HFFc6 (cell line): ENCODE measurements around the gene EIF3M. TPM values are rescaled to one million over a fixed set of nuclear protein-coding genes. Genes with fewer than 3 reads are reported as not detected.

Experiments used
- DNase-seq: peaks from one replicate; pipeline ENCODE4 v3.0.0-alpha.2; 2018
- H3K27ac Mint-ChIP-seq: 2 replicates; pipeline ENCODE4 v1.8.0; 2020; ENCODE audit warnings: mild to moderate bottlenecking, mixed read lengths
- H3K27me3 Mint-ChIP-seq: 2 replicates; pipeline ENCODE4 v1.8.0; 2021; ENCODE audit warnings: mild to moderate bottlenecking, moderate library complexity, mixed read lengths; ENCODE audit not compliant: insufficient read depth
- H3K36me3 Mint-ChIP-seq: 2 replicates; pipeline ENCODE4 v1.8.0; 2021; ENCODE audit warnings: low read depth, mixed read lengths
- H3K4me1 Mint-ChIP-seq: 2 replicates; pipeline ENCODE4 v1.8.0; 2020; ENCODE audit warnings: low read depth, mixed read lengths
- H3K4me3 Mint-ChIP-seq: 2 replicates; pipeline ENCODE4 v1.8.0; 2020; ENCODE audit warnings: mild to moderate bottlenecking, moderate library complexity, mixed read lengths
- H3K9me3 Mint-ChIP-seq: 2 replicates; pipeline ENCODE4 v1.8.0; 2020; ENCODE audit warnings: mild to moderate bottlenecking, mixed read lengths
- CTCF ChIP-seq: fragments of 200-600 bp; sonication (generic); IDR thresholded peaks from 2 replicates; pipeline ENCODE4 v1.5.0; 2021; ENCODE audit warnings: antibody characterized with exemption, mild to moderate bottlenecking
- total RNA-seq, 6 experiments: library from RNA; stranded (reverse); fragmentation: NEBNext Ultra II Directional; extraction: Animal tissue kit (Norgen Biotek cat#: 25700); gene quantifications; 2 replicates in 1 of 6; 3 replicates in 5 of 6; pipeline ENCODE4 v1.2.3, GENCODE V29; 2021

The EIF3M gene
- total RNA-seq, 6 experiments from 2014 or later = 250 to 290 (median 271) TPM

DNA sequence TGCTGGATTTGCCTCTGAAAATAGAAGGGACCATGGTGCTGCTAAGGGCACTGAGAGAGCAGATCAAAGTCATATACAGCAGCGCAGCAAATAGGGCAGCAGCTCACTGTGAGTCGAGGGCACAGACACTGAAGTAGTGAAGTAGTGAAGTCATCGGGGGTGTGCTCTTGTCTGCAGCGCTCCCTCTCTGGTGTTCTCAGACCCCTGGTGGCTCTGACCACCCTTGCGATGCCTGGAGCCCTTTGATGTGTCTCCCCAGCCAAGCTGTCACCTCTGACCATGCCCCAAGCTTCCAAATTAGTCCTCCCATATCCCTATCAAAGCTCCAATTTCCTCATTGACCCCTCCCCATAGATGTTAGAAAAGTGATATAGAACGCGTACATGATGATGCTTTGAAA, 27.7 kb upstream of the EIF3M start:
- no peak overlapping the region for H3K4me3 Mint-ChIP-seq
- H3K36me3 Mint-ChIP-seq = no peaks in the 10 kb centered on the region
- DNase-seq = no peak
- H3K4me1 Mint-ChIP-seq = no peaks in the 10 kb centered on the region
- no peak overlapping the region for H3K27ac Mint-ChIP-seq
- H3K27me3 Mint-ChIP-seq = peaks cover 7% of the 10 kb centered on the region
- TF ChIP-seq CTCF = no peak
- no peaks in the 10 kb centered on the region for H3K9me3 Mint-ChIP-seq

DNA sequence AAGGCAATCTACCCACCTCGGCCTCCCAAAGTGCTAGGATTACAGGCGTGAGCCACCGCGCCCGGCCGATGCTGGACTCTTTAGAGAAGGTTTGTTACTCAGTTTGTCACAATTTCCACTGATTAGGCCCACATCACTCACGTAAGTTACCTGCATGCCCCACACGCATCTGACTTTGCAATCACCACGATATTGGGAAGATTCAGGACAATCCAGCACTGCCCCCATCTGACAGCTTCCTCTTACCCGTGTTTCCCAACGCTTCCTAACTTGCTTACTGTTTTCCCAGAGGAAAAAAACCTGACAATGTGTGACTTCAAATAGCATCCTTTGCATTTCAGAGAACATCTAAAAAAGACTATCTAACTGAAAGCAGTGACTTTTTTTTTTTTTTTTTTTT, 21.8 kb upstream of the EIF3M start:
- no peaks in the 10 kb centered on the region for H3K36me3 Mint-ChIP-seq
- TF ChIP-seq CTCF = no peak
- no peaks in the 10 kb centered on the region for H3K9me3 Mint-ChIP-seq
- H3K4me3 Mint-ChIP-seq = no peak overlapping the region
- H3K27me3 Mint-ChIP-seq = peaks cover 9% of the 10 kb centered on the region
- no peak overlapping the region for H3K27ac Mint-ChIP-seq
- H3K4me1 Mint-ChIP-seq = no peaks in the 10 kb centered on the region; the same call in 1 of the 2 replicates
- DNase-seq = no peak

DNA sequence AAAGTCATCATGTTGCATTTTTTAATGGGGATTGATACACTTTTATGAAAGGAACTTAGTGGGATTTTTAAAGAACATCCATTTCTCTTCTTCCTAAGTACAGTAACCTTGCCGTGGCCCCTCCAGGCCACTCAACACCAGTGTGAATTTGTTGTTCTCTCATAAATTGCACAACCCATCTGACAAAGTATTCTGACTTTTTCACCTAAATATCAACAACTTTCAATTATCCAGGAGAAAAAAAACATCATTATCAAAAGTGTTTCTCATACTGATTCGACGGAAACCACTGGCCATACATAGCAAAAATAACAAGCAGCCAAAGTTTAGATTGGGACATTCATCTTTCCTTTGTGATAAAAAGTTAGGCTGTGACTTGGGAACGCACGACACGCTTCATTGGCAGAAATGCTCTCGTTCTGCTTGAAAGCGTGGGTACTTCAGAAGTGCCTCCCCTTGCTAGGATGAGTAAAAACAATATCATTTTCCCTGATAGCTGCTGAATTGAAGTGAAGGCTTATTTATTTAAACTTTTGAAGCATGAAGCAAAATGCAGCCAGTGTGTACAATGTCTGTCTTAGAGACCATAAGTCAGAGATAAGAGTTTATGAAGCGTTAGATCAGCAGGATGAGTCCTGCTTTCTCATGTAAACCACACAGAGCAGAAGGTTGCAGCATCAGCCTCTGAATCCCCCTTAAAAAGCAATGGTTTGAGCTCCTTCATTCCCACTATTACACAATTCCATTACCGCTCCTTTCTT, 20.6 kb upstream of the EIF3M start:
- H3K4me3 Mint-ChIP-seq = no peak overlapping the region
- H3K27ac Mint-ChIP-seq = no peak overlapping the region
- no peaks in the 10 kb centered on the region for H3K36me3 Mint-ChIP-seq
- H3K9me3 Mint-ChIP-seq = no peaks in the 10 kb centered on the region
- peaks cover 9% of the 10 kb centered on the region for H3K27me3 Mint-ChIP-seq
- H3K4me1 Mint-ChIP-seq = no peaks in the 10 kb centered on the region; the same call in 1 of the 2 replicates
- TF ChIP-seq CTCF = no peak
- no peak for DNase-seq

DNA sequence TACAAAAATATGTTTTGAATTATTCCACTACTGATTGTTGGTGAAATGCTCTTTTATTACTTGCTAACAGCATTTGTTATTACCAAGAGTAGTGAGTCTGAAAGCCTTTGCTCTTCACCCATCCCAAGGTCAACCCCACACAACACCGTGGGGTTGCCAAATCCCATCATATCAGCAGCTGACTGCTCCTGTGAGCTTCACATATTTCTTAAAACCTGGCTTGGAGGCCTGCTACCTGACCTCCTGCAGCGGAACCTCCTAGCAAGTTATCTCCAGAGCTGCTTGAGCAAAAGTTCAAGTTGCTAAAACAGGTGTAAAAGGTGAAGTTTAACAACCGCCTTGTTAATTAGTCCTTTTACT, 20.1 kb upstream of the EIF3M start:
- Mint-ChIP-seq H3K4me1 (no peaks in the 10 kb centered on the region; the same call in 1 of the 2 replicates), H3K36me3 (no peaks in the 10 kb centered on the region), H3K27me3 (peaks cover 9% of the 10 kb centered on the region), H3K9me3 (no peaks in the 10 kb centered on the region), H3K4me3 (no peak overlapping the region), H3K27ac (no peak overlapping the region)
- no peak for DNase-seq
- no peak for TF ChIP-seq CTCF

DNA sequence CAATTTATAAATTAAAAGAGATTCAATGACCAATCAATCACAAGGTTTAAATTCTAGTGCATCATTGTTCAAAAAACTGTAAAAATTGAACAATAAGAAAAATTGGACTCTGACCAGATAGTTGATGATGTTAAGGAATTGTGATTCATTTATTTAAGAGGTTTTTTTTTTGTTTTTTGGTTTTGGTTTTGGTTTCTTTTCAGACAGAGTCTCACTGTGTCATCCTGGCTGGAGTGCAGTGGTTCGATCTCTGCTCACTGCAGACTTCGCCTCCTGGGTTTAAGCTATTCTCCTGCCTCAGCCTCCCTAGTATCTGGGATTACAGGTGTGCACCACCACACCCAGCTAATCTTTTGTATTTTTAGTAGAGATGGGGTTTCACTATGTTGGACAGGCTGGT, 17.1 kb upstream of the EIF3M start:
- peaks cover 16% of the 10 kb centered on the region for H3K27me3 Mint-ChIP-seq
- H3K9me3 Mint-ChIP-seq = no peaks in the 10 kb centered on the region
- H3K36me3 Mint-ChIP-seq = no peaks in the 10 kb centered on the region
- DNase-seq = no peak
- no peak for TF ChIP-seq CTCF
- H3K27ac Mint-ChIP-seq = no peak overlapping the region
- H3K4me1 Mint-ChIP-seq = peaks cover 7% of the 10 kb centered on the region; the same call in 1 of the 2 replicates
- H3K4me3 Mint-ChIP-seq = no peak overlapping the region
